ENCODE results near the gene ANXA11. TPM values are rescaled to one million over a fixed set of nuclear protein-coding genes. Genes with fewer than 3 reads are reported as not detected.
A peak's percentile ranks its signal among the peaks of the same experiment; 100 is the strongest.

The ANXA11 gene
- polyA plus RNA-seq, 1 experiment, result 161 TPM

DNA sequence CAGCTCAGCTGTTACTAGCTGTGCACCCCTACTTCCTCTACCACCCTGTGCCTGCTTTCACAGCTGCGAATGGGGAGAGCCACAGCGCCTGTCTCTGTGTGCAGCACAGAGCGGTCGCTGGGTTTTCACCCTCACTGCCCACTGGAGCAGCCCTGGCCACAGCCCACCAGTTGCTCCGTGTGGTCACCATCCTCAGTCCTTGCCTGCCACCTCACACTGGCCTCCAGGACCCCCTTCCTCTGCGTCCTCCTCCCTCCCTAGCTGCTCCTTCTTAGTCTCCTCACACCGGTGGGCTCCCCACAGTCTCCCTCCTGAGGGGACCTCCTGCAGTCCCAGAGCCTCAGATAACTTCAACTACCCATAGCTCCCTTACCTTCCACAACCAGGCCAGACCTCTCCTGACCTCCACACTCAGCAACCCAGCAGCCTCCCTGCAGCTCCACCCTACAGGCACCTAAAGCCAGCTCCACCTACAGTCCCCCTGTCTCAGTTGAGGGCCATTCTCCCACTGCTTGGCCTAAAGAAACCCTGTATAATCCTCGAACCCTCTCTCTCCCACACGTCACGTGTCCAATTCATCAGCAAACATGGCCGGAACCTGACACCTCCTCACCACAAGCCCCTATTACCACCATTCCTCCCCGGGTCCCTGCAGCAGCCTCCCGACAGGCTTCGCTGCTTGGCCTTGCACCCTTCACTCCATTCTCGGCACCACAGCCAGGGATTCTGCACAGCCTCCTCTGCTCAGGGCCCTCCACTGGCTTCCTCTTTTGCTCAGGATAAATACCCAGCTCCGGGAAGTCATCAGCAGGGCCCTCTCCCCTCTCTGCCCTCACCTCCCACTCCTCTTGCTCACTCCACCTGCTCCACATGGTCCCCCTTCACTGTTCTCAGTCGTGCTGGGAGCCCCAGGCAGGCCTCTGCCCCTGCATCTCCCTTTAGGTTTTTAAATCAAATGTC, 44.7 kb downstream of the ANXA11 start:
- POLR2A ChIA-PET, result no interaction called here
- Histone ChIP-seq H3K9me3 (ENCODE audit: control insufficient read depth, insufficient read depth, low read length) (no peaks in the 10 kb centered on the region), H3K27ac (ENCODE audit: low read depth, low read length) (no peak overlapping the region), H3K4me3 (ENCODE audit: low read depth, low read length) (no peak overlapping the region), H3K27me3 (ENCODE audit: control insufficient read depth, insufficient read depth, low read length) (no peaks in the 10 kb centered on the region)
- CTCF ChIA-PET, result no interaction called here
- no peak for TF ChIP-seq CTCF (IDR thresholded peaks at IDR 0.05; ENCODE audit: low read depth, low read length)
- no peak for DNase-seq (ENCODE audit: low read depth, low spot score)

DNA sequence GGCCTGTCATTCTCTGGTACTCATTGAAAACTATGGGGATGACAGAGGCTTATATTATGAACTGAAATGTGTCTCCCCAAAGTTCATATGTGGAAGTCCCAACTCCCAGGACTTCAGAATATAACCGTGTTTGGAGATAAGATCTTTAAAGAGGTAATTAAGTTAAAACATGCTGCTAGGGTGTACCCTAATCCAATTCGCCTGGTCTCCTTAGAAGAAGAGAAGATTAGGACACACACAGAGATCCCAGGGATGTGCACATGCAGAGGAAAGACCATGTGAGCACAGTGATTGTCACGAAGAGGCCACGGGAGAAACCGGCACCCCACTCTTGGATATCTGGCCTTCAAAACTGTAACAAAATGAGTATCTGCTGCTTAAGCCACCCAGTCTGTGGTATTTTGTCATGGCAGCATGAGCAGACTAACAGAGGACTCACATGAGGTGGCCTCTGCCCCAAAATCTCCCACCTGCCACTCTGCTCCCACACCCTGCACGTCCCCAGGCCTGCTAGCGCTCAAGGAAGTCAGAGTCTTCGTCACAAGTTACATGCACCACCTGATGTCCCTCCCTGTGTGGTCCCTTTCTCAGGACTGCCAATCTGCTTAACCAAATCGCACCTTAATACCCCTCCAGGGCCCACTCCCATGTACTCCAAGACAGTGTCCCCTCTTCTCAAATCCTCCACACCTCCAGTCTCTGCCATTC, 46.0 kb downstream of the ANXA11 start:
- no peak for TF ChIP-seq CTCF (IDR thresholded peaks at IDR 0.05; ENCODE audit: low read depth, low read length)
- H3K9me3 ChIP-seq (ENCODE audit: control insufficient read depth, insufficient read depth, low read length), result no peaks in the 10 kb centered on the region
- ChIA-PET CTCF (interaction anchor here (0.5 to 2.2 kb wide), 2 partner anchors 41 to 785 kb away, joined by 3 to 7 read pairs; no protein-coding TSS in a partner anchor), POLR2A (interaction anchor here (0.6 to 1.2 kb wide), 2 partner anchors 23 to 25 kb away, joined by 3 read pairs; no protein-coding TSS in a partner anchor)
- H3K27ac ChIP-seq (ENCODE audit: low read depth, low read length), result peak overlapping the region; percentile 88
- no peak overlapping the region for H3K4me3 ChIP-seq (ENCODE audit: low read depth, low read length)
- H3K27me3 ChIP-seq (ENCODE audit: control insufficient read depth, insufficient read depth, low read length), result no peaks in the 10 kb centered on the region
- no peak for DNase-seq (ENCODE audit: low read depth, low spot score)

DNA sequence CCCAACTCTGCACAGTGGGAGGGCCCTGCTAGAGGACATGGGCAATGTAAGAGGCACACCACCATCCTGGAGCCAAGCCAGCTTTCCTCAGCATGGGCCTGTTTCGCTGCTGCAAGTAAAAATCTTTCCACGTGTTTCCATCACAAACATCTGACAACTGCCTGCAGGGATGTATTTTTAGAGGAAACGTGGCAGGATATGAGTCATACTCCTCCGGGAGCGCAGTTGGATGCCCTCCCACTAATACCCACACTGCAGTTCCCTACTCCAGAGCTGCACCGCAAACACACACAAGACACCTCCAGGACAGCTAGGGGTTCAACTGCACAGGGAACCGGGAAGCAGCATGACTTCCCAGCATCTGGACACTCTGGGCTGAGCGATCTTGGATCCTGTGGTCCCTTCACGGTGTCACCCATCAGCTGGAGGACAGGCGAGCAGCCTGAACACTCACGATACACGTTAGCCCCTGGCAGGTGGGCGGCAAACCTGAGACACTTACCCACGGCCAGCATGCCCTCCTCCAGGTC, 46.7 kb downstream of the ANXA11 start:
- POLR2A ChIA-PET, result interaction anchor here (0.6 to 1.2 kb wide), 2 partner anchors 22 to 26 kb away, joined by 3 read pairs; no protein-coding TSS in a partner anchor
- H3K27ac ChIP-seq (ENCODE audit: low read depth, low read length), result peak overlapping the region; percentile 88
- TF ChIP-seq CTCF (IDR thresholded peaks at IDR 0.05; ENCODE audit: low read depth, low read length), result no peak
- H3K27me3 ChIP-seq (ENCODE audit: control insufficient read depth, insufficient read depth, low read length), result no peaks in the 10 kb centered on the region
- CTCF ChIA-PET, result interaction anchor here (0.5 to 2.2 kb wide), 4 partner anchors 26 to 784 kb away, joined by 3 to 7 read pairs (median 4); no protein-coding TSS in a partner anchor
- no peaks in the 10 kb centered on the region for H3K9me3 ChIP-seq (ENCODE audit: control insufficient read depth, insufficient read depth, low read length)
- no peak overlapping the region for H3K4me3 ChIP-seq (ENCODE audit: low read depth, low read length)
- peak; percentile 92 for DNase-seq (ENCODE audit: low read depth, low spot score)

DNA sequence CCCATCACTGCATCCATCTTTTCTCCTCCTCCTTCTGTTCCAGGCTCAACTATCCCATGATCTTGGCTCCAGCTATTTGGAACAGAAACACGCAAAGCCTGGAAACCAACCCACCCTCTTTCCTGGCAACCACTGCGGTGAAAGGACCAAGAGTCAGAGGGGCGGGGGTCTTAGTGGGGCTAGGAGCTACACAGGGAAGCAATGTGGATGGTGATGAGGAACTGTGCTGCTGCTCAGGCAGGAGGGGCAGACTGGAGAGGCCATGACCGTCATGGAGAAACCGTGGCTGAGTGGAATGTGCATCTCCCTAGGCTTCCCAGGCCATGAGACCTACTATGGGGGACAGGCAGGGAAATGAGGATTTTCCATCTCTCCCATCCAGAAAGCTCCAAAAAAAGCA, 47.2 kb downstream of the ANXA11 start:
- peak overlapping the region; percentile 85 for H3K27ac ChIP-seq (ENCODE audit: low read depth, low read length)
- ChIA-PET CTCF (interaction anchor here (1.0 to 2.2 kb wide), 4 partner anchors 14 to 64 kb away, joined by 3 to 7 read pairs (median 4); no protein-coding TSS in a partner anchor), POLR2A (interaction anchor here (1.2 kb wide), 1 partner anchor 22 kb away, joined by 3 read pairs; no protein-coding TSS in a partner anchor)

More for the DNA sequence above, 47.2 kb downstream of the ANXA11 start:
- Histone ChIP-seq H3K9me3 (ENCODE audit: control insufficient read depth, insufficient read depth, low read length) (no peaks in the 10 kb centered on the region), H3K4me3 (ENCODE audit: low read depth, low read length) (no peak overlapping the region), H3K27me3 (ENCODE audit: control insufficient read depth, insufficient read depth, low read length) (no peaks in the 10 kb centered on the region)
- no peak for TF ChIP-seq CTCF (IDR thresholded peaks at IDR 0.05; ENCODE audit: low read depth, low read length)
- no peak for DNase-seq (ENCODE audit: low read depth, low spot score)

Data from AG04450 (cell line).